Measurements from ENCODE around the gene LRCOL1.
A peak's percentile ranks its signal among the peaks of the same experiment; 100 is the strongest.

The LRCOL1 gene

DNA sequence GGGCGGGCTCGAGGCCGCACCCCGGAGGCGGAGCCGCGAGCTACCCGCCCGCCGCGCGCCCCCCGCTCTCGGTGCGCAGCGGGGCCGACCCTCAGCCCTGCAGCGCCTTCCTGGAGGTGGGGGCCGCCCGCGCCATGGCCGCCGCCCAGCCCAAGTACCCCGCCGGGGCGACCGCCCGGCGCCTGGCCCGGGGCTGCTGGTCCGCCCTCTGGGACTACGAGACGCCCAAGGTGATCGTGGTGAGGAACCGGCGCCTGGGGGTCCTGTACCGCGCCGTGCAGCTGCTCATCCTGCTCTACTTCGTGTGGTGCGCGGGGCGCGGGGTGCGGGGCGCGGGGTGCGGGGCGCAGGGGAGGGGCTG is 8.3 kb upstream of the LRCOL1 start, which contains the start of gene P2RX2:
TSS of gene P2RX2 (plus strand) at position 94 of the 361 bp plus-strand sequence. CDS start at position 135, 41 bp downstream.
- no peak for DNase-seq

DNA sequence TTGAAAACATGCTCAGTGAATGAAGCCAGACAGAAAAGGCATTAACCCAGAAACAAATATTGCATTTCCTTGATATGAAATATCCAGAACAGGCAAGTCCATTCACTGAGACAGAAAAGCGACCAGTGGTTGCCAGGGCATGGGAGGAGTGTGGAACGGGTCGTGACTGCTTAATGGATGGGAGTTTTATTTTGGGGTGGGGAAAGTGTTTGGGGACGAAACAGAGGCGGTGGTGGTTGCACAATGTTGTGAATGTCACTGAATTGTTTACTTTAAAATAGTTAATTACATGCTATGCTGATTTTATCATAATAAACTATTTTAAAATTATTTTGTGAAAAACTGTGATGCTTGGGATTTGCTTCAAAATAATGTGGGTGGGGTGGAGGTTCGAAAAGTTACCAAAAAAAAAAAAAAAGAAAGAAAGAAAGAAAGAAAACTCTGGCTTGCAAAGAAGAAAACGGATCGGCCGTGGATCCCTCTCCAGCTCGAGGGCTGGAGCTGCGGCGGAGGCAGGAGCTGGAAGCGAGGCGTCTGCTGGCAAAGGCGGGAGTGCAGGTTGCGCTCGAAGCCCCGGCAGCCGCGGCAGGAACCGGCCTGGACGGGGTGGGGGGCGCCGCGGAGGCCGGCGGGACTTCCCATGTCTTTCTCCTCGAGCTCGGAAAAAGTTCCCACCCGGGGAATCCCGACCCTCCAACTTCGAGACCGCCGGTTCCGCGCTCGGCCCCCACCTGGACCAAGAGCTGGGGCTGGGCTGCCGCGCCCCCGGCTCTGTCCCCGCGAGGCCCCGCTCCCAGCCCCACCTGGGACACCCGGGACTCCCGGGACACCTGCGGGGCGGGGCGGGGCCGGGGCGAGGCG is 7.7 kb upstream of the LRCOL1 start:
- no peak for DNase-seq

DNA sequence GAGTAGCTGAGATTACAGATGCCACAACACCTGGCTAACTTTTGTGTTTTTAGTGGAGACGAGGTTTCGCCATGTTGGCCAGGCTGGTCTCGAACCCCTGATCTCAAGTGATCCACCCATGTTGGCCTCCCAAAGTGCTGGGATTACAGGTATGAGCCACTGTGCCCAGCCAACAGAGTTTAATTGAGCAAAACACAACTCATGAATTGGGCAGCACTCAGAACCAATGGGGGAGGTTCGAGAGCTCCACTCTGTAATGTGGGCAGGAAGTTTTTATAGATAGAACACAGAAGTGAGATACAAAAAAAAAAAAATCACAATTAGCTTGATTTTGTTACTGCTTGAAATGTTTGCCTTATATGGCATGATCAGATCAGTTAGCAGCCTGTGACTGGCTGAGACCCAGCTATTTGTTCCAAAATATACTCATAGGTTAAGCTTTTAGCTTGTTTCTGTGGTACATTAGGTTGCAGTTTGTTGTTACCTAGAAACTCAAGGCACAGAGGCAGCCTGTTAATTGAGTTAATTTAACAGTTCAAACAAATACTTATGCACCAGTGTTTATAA is 6.8 kb upstream of the LRCOL1 start:
- no peak for DNase-seq

DNA sequence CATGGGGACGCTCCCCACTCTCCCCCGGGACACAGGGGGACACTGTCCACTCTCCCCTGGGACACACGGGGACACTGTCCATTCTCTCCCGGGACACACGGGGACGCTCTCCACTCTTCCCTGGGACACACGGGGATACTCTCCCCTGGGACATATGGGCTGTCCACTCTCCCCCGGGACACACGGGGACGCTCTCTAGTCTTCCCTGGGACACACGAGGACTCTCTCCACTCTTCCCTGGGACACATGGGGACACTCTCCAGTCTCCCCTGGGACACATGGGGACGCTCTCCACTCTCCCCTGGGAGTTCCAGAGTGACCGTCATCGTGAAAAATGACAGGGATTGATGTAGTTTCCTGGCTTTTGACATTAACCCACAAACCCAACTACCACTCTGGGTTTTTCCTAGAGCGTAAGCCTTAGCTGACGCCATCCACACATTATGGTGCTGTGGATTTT is 5.2 kb upstream of the LRCOL1 start:
- DNase-seq, result no peak

DNA sequence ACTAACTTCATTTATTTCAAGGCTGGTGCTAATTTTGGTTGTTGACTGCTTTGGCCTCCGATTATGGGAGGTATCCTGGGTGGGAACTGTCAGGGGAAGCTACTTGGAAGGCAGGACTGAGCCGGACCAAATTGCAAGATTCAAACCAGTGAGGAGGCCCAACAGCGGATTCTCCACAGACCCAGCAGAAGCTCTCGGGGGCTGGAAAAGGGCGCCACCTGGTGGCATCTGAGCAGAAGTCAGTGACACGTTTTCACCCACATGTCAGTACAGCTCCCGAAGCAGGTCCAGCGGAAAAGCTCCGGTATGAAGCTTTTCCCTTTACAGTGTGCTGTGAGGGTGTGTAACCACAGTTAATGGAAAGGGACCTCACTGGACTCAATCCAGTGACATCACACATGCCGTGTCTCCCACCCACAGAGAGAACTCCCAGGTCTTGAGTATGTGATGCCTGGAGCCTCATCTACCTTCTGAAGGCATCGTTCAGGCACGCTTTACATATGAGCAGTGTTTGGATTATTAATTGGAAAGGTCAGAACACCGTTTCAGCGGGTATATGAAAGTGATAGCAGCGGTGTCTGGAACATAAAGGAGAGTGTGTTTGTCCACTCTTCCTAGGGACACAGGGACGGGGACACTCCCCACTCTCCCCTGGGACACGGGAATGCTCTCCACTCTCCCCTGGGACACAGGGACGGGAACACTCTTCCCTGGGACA is 4.6 kb upstream of the LRCOL1 start:
- peak; percentile 78 for DNase-seq

DNA sequence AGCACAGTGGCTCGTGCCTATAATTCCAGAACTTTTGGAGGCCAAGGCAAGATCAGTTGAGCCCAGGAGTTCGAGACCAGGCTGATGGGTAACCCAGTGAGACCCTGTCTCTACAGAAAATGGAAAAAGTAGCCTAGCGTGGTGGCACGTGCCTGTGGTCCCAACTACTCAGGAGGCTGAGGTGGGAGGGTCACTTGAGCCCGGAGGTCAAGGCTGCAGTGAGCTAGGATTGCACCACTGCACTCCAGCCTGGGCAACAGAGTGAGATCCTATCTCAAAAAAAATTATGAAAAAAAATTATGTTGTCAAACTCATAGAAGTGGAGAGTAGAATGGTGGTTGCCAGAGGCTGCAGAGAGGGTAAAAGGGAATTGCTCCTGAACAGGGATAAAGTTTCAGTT is 3.6 kb upstream of the LRCOL1 start:
- DNase-seq, result no peak

DNA sequence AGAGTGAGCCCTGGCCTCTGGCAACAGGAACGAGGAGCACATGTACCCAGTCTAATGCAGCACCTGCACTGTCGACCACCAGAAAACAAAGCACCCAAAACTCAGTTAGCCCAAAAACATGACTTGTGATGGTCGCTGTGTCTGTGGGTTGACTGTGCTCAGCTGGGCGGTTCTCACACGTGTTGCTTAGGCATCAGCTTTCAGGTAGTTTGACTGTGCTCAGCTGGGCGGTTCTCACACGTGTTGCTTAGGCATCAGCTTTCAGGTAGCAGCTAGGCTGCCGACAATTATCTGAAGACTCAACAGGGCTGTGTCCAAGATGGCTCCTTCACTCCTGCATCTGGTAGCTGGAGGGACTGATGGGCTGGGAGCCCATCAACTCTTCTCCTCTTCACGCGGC is 1.2 kb upstream of the LRCOL1 start:
- DNase-seq, result no peak

DNA sequence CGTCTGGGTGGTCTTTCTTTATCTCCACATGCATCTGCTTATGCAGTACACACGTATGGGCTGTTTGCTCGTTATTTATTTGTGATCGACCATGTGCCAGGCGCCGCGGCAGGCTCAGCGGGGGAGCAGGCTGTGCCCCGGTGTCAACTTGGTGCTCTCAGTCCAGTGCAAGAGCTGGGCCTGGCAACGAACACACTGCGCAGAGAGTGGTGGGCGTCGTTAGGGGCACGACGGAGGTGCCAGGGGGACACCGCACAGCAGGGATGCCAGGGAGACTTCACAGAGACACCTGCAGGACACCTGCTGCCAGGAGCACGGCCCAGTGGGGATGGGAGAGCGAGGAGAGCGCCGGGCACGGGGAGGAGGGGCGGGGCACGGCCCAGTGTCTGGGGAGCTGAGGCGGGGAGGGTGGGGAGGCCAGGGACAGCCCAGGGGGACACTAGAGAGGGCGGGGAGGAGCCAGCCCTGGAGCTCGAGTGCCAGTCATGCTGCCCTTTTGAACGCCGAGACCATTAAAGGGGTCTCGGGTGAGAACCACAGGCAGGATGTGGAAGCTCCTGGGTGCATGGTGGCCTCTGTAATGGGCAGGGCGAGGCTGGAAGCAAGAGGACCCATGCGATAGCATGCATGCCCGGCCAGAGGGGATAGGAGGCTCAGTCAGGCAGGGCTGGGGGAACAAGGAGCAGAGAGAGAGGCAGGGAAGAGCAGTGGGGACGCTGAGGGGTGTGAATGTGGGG is 652 bp upstream of the LRCOL1 start:
- DNase-seq, result no peak

DNA sequence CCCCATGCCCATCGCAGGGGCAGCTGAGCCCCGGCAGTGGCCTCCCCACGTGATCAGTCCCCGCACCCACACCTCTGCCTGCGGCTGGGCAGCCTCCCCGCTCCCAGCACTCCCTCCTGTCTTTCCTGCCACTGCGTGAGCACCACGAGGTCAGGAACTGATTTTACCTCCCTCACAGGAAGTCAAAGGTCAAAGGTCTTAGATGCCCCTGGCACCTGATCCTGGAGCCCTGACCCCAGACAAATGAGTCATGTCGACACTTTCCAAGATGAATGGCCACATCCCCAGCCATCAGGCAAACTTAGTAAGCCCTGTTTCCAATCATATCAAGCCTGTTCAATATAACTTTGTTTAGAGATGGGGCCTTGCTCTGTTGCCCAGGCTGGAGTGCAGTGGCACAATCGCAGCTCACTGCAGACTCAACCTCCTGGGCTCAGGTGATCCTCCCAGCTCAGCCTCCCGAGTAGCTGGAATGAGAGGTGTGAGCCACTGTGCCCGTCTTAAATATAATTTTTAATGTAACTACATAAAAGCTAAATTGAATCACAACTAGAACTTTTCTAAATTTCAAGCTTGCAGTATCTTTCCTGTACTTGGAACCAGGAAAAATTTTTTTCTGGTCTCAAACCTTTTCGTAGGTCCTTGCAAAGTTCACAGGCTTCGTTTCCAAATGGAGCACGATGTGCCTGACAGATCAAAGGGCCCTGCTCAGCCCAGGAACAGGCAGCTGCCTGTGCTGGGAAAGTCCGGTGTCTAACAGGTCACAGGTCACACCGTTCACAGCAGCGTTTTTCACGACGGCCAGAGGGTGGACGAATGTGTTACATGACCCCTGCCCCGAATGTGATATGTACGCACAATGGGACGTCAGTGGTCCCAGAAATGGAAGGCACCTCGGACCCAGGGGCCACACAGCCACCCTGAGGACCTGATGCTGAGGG is 1.9 kb downstream of the LRCOL1 start:
- no peak for DNase-seq

DNA sequence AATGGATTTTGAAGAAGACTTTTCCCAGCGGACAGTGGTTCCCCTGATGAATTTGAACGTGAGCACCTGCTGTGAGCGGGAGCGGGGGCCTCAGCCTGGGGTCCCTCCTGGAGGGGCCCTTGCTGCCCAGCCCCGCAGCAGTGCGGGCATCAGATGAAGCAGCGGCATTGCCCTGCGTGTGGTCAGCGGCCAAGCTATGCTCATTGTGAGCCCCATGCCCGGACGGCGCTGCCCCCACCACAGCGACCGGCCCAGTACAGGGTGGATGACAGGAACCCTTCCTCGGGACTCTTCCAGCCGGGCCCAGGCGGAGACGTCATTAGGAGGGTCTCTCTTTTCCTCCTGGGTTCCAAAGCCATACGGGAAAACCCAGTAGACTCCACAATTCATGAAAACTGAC is 3.5 kb downstream of the LRCOL1 start:
- no peak for DNase-seq

- DNase-seq, result no peak
Observed at GRCh38 chr12:132606466-132606865, 3.9 kb downstream of the LRCOL1 start.

GRCh38 chr12:132605892-132606291 is 4.5 kb downstream of the LRCOL1 start:
- DNase-seq, result no peak

DNA sequence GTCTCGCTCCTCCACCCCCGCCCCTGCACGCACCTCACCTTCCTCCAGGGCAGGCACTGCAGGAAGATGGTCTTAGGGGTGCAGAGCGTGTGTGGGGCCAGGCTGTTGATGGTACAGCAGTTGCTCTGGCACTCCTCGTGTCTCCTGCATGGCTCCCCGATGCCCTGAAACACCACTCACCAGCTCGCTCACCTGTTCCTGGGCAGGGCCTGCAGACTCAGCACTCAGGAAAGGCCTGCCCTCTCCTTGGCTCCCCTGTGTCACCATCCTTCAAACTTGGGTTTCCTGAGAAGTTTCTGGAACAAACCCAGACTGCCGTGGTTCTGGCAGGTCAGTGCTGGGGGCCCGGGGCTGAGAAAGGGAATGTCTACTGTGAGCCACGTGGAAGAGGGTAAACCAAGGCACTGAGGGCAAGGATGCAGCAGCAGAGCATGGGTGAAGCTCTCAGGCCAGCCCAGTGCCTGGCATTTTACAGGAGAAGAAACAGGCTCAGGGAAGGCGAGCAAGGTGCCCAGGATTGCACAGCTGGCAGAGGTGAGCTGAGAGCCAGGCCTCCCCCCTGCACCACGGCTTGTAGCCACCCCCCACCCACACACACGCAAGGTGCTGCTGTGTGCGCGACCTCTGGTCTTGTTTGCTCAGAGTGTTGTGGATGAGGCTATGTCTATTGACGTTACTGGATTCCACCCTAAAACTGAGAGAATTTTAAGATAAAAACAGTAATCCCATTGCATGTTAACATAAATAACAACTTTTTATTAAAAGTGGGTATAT is 5.5 kb downstream of the LRCOL1 start:
- peak; percentile 37 for DNase-seq

GRCh38 chr12:132604151-132604618 is 6.2 kb downstream of the LRCOL1 start:
- no peak for DNase-seq

GRCh38 chr12:132603240-132604150 is 6.9 kb downstream of the LRCOL1 start:
- no peak for DNase-seq

DNA sequence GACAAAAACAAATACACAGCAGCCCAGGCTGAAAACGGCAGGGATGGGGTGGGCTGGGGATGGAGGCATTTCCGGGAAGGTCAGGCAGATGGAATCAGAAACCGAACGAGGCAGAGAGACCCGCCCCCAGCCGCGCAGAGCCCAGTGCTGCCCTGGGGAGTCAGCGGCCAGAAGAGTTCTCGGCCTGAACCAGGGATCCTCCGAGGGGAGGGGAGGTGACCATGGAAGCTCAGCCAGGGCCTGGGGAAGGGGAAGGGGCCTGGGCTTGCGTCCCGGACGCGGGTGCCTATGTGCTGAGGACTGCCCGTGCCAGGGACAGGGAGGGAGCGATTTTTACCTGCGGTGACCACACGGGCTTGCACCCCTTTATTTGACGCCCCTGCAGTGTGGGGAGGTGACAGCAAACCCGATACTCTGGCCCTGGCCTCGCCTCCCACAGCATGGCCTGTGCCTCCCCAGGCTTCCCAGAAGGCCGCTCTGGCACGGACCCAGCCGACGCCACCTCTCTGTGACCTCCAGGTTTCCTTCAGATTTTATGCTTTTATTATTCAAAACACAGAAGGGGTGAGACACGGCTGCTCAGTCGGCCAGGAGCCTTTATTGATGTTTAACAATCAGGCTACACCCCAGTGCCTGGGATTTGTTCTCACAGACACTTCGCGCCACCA is 7.7 kb downstream of the LRCOL1 start:
- DNase-seq, result no peak

DNA sequence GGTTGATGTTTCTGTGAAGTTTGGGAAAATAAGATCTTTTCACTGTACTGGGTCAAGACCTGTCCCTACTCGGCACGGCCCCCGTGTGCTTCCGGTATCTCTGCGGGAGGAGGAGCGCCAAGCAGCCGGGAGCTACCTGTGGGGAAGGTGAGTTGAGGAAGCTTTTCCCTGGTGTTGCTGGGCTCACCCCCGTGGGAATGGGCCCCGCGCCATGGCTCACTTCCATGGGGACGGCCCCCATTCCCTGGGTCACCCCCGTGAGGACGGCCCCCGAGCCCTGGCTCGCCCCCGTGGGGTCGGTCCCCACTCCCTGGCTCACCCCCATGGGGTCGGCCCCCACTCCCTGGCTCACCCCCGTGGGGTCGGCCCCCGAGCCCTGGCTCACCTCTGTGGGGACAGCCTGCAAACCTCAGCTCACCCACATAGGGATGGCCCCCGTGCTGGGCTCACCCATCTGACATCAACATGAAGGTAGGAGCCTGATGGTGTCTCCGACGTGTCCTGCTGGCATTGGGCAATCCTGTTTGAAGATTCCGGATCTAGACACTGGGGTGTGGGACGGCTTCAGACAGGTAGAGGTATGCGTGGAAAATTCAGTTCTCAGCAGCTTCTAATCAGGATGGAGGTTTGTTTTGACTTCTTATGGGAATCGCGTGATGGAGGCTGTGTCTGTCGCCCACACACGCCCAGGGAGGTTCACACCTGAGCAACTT is 9.1 kb downstream of the LRCOL1 start:
- no peak for DNase-seq

Data from RPMI8226 (cell line).